ENCODE data around the gene ITPR3.
"Not testable (repeated sequence)": the region's sequence is repeated elsewhere in the genome, so short reads cannot be mapped to it uniquely, and the experiment has no call there.

ITPR3 gene

GRCh38 chr6:33591424-33592032 lies 29.6 kb upstream of the ITPR3 start:
- no peak for DNase-seq

GRCh38 chr6:33592280-33592594 lies 28.9 kb upstream of the ITPR3 start:
- no peak for DNase-seq

GRCh38 chr6:33592595-33593413 lies 28.3 kb upstream of the ITPR3 start:
- no peak for DNase-seq

- DNase-seq: no peak
These were observed 27.8 kb upstream of the ITPR3 start for GRCh38 chr6:33593414-33593727.

GRCh38 chr6:33595001-33595846 lies 25.9 kb upstream of the ITPR3 start:
- peak; percentile 33 for DNase-seq

GRCh38 chr6:33596894-33597293 lies 24.2 kb upstream of the ITPR3 start:
- DNase-seq: not testable (repeated sequence)

- DNase-seq: no peak
These were observed 23.4 kb upstream of the ITPR3 start for GRCh38 chr6:33597551-33598322.

GRCh38 chr6:33599413-33599938 lies 21.6 kb upstream of the ITPR3 start:
- peak; percentile 74 for DNase-seq

GRCh38 chr6:33600761-33601160 lies 20.4 kb upstream of the ITPR3 start:
- DNase-seq: no peak

- DNase-seq: no peak
These were observed 18.9 kb upstream of the ITPR3 start for GRCh38 chr6:33602180-33602579.

GRCh38 chr6:33604941-33605854 lies 15.9 kb upstream of the ITPR3 start:
- DNase-seq: no peak

GRCh38 chr6:33606642-33607041 lies 14.5 kb upstream of the ITPR3 start:
- no peak for DNase-seq

GRCh38 chr6:33607126-33607783 lies 13.9 kb upstream of the ITPR3 start:
- no peak for DNase-seq

GRCh38 chr6:33607784-33608161 lies 13.3 kb upstream of the ITPR3 start:
- peak; percentile 21 for DNase-seq

- DNase-seq: no peak
These were observed 12.1 kb upstream of the ITPR3 start for GRCh38 chr6:33609019-33609418.

GRCh38 chr6:33609528-33609927 lies 11.6 kb upstream of the ITPR3 start:
- DNase-seq: no peak

GRCh38 chr6:33610067-33610466 lies 11.1 kb upstream of the ITPR3 start:
- no peak for DNase-seq

GRCh38 chr6:33610779-33611732 lies 10.1 kb upstream of the ITPR3 start:
- DNase-seq: no peak

- no peak for DNase-seq
These were observed 7.9 kb upstream of the ITPR3 start for GRCh38 chr6:33613146-33613794.

- no peak for DNase-seq
These were observed 7.3 kb upstream of the ITPR3 start for GRCh38 chr6:33613795-33614168.

Data from NCI-H345 (cell line).